NCI-H524 (cell line): Measurements from ENCODE around the gene MMP24.
"Not testable (repeated sequence)": the region's sequence is repeated elsewhere in the genome, so short reads cannot be mapped to it uniquely, and the experiment has no call there.

Source experiments
- DNase-seq, 2 experiments: peaks; one replicate each; lab custom pipeline; 2025; lab: John Stamatoyannopoulos, UW

Gene MMP24

GRCh38 chr20:35226126-35226883 lies at the start of gene MMP24:
Gene MMP24 (plus strand): TSS chr20:35226690. CDS start chr20:35226739, 49 bp downstream.
- no peak for DNase-seq

- no peak for DNase-seq
These were observed 46.9 kb upstream of the MMP24 start for GRCh38 chr20:35179292-35180212.

- DNase-seq = no peak
These were observed 46.2 kb upstream of the MMP24 start for GRCh38 chr20:35180266-35180665.

GRCh38 chr20:35181731-35182130 lies 44.8 kb upstream of the MMP24 start:
- no peak for DNase-seq

- not testable (repeated sequence) for DNase-seq
These were observed 39.7 kb upstream of the MMP24 start for GRCh38 chr20:35186691-35187289.

GRCh38 chr20:35187584-35188190 lies 38.8 kb upstream of the MMP24 start:
- DNase-seq = no peak

- DNase-seq = not testable (repeated sequence)
These were observed 37.3 kb upstream of the MMP24 start for GRCh38 chr20:35189223-35189622.

- DNase-seq = no peak
These were observed 35.9 kb upstream of the MMP24 start for GRCh38 chr20:35190556-35190955.

- DNase-seq = no peak
These were observed 34.9 kb upstream of the MMP24 start for GRCh38 chr20:35191419-35192117.

GRCh38 chr20:35192118-35192872 lies 34.2 kb upstream of the MMP24 start:
- DNase-seq = no peak

- DNase-seq = not testable (repeated sequence)
These were observed 33.3 kb upstream of the MMP24 start for GRCh38 chr20:35193031-35193791.

GRCh38 chr20:35196313-35196712 lies 30.2 kb upstream of the MMP24 start:
- DNase-seq = no peak

- no peak for DNase-seq
These were observed 26.8 kb upstream of the MMP24 start for GRCh38 chr20:35199740-35200139.

- DNase-seq = no peak
These were observed 26.2 kb upstream of the MMP24 start for GRCh38 chr20:35200267-35200666.

GRCh38 chr20:35201467-35201866 lies 25.0 kb upstream of the MMP24 start:
- not testable (repeated sequence) for DNase-seq

GRCh38 chr20:35206802-35207201 lies 19.7 kb upstream of the MMP24 start:
- no peak for DNase-seq

- DNase-seq = peak; percentile 71 to 77
These were observed 18.4 kb upstream of the MMP24 start for GRCh38 chr20:35207950-35208611.

- DNase-seq = no peak
These were observed 11.2 kb upstream of the MMP24 start for GRCh38 chr20:35215066-35215956.
